ENCODE results near the gene SGMS1. TPM values are rescaled to one million over a fixed set of nuclear protein-coding genes. Genes with fewer than 3 reads are reported as not detected.
"Not testable (repeated sequence)": the region's sequence is repeated elsewhere in the genome, so short reads cannot be mapped to it uniquely, and the experiment has no call there.

SGMS1 gene
- total RNA-seq, 1 donor from 2014 or later = 25.6 TPM

DNA sequence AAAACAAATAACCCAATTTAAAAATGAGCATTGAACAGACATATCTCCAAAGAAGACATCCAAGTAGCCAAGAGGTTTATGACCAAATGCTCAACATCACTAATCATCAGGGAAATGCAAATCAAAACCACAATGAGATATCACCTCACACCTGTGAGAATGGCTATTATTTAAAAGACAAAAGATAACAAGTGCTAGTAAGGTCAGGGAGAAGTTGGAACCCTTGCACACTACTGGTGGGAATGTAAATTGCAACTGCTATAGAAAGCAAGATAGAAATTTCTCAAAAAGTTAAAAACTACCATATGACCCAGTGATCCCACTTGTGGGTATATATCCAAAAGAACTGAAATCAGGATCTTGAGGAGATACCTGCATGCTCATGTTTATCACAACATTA is 49.5 kb downstream of the SGMS1 start:
- no peaks in the 10 kb centered on the region for H3K9me3 ChIP-seq (ENCODE audit: insufficient read depth, low read depth, low read length)
- H3K27ac ChIP-seq (ENCODE audit: low read depth, low read length) = no peak overlapping the region
- no peak overlapping the region for H2AFZ ChIP-seq (ENCODE audit: low read depth, low read length)
- H3K9ac ChIP-seq (ENCODE audit: low read length) = no peak overlapping the region
- DNase-seq (ENCODE audit: low read depth) (no peak), FAIRE-seq (no peak)
- no peak overlapping the region for H3K27ac Mint-ChIP-seq (ENCODE audit: unreplicated experiment)
- H3K27me3 ChIP-seq (ENCODE audit: insufficient read depth, low read length) = no peaks in the 10 kb centered on the region
- H3K4me3 Mint-ChIP-seq (ENCODE audit: unreplicated experiment) = no peak overlapping the region
- H3K4me1 ChIP-seq (ENCODE audit: insufficient read depth, low read length) = peaks cover 7% of the 10 kb centered on the region
- TF ChIP-seq, protein P1, sequence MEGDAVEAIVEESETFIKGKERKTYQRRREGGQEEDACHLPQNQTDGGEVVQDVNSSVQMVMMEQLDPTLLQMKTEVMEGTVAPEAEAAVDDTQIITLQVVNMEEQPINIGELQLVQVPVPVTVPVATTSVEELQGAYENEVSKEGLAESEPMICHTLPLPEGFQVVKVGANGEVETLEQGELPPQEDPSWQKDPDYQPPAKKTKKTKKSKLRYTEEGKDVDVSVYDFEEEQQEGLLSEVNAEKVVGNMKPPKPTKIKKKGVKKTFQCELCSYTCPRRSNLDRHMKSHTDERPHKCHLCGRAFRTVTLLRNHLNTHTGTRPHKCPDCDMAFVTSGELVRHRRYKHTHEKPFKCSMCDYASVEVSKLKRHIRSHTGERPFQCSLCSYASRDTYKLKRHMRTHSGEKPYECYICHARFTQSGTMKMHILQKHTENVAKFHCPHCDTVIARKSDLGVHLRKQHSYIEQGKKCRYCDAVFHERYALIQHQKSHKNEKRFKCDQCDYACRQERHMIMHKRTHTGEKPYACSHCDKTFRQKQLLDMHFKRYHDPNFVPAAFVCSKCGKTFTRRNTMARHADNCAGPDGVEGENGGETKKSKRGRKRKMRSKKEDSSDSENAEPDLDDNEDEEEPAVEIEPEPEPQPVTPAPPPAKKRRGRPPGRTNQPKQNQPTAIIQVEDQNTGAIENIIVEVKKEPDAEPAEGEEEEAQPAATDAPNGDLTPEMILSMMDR (IDR thresholded peaks at IDR 0.05; ENCODE audit: insufficient read depth, low read depth, low read length) = no peak
- TF ChIP-seq EZH2 (IDR thresholded peaks at IDR 0.05; ENCODE audit: insufficient read depth, low read length) = no peak
- H3K9me3 Mint-ChIP-seq (ENCODE audit: unreplicated experiment) = no peaks in the 10 kb centered on the region
- peaks cover 36% of the 10 kb centered on the region for H3K4me1 Mint-ChIP-seq (ENCODE audit: low read depth, unreplicated experiment)
- no peak overlapping the region for H3K4me3 ChIP-seq (ENCODE audit: insufficient read depth, low read depth, low read length)
- H3K36me3 Mint-ChIP-seq (ENCODE audit: low read depth, unreplicated experiment) = no peaks in the 10 kb centered on the region
- peaks cover 2% of the 10 kb centered on the region for H3K79me2 ChIP-seq (ENCODE audit: insufficient read depth, low read length)
- no peaks in the 10 kb centered on the region for H3K27me3 Mint-ChIP-seq (ENCODE audit: low read depth, unreplicated experiment)
- peaks cover 21% of the 10 kb centered on the region for H4K20me1 ChIP-seq (ENCODE audit: insufficient read depth, low read length)
- no peak overlapping the region for H3K4me2 ChIP-seq (ENCODE audit: low read length)
- no peaks in the 10 kb centered on the region for H3K36me3 ChIP-seq (ENCODE audit: insufficient read depth, low read length)

DNA sequence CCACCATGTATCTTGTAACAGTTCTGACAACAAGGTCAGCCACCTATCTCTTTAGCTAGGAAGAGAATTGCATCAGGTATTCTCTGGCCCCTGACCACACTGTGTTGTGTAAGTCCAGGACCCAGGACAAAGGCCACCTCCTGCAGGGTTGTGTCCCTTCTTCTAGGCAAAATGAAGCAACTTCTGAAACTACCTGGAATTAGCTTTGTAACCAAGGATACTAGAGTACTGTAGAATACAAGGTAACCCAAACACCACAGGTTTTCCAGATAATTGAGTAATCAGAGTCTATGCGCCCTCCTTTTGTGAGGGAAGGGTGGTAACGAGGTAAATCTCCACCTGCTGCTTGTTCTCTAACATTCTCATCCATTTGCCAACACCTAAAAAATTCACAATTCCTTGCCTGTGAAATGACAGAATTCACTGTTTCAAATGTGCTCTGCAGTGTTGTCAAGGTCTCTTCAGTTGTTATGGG is 51.7 kb downstream of the SGMS1 start:
- no peaks in the 10 kb centered on the region for H3K9me3 ChIP-seq (ENCODE audit: insufficient read depth, low read depth, low read length)
- Mint-ChIP-seq H3K4me1 (ENCODE audit: low read depth, unreplicated experiment) (peaks cover 15% of the 10 kb centered on the region), H3K9me3 (ENCODE audit: unreplicated experiment) (no peaks in the 10 kb centered on the region), H3K27ac (ENCODE audit: unreplicated experiment) (no peak overlapping the region), H3K27me3 (ENCODE audit: low read depth, unreplicated experiment) (no peaks in the 10 kb centered on the region), H3K36me3 (ENCODE audit: low read depth, unreplicated experiment) (no peaks in the 10 kb centered on the region), H3K4me3 (ENCODE audit: unreplicated experiment) (no peak overlapping the region)
- TF ChIP-seq, protein P1 (IDR thresholded peaks at IDR 0.05; ENCODE audit: insufficient read depth, low read depth, low read length) = no peak
- H3K4me3 ChIP-seq (ENCODE audit: insufficient read depth, low read depth, low read length) = no peak overlapping the region
- FAIRE-seq = no peak
- no peak overlapping the region for H3K9ac ChIP-seq (ENCODE audit: low read length)
- H3K27me3 ChIP-seq (ENCODE audit: insufficient read depth, low read length) = no peaks in the 10 kb centered on the region
- peaks cover 2% of the 10 kb centered on the region for H3K79me2 ChIP-seq (ENCODE audit: insufficient read depth, low read length)
- H3K4me2 ChIP-seq (ENCODE audit: low read length) = no peak overlapping the region
- peaks cover 22% of the 10 kb centered on the region for H4K20me1 ChIP-seq (ENCODE audit: insufficient read depth, low read length)
- no peak for DNase-seq (ENCODE audit: low read depth)
- H3K4me1 ChIP-seq (ENCODE audit: insufficient read depth, low read length) = no peaks in the 10 kb centered on the region
- no peaks in the 10 kb centered on the region for H3K36me3 ChIP-seq (ENCODE audit: insufficient read depth, low read length)
- H3K27ac ChIP-seq (ENCODE audit: low read depth, low read length) = no peak overlapping the region
- H2AFZ ChIP-seq (ENCODE audit: low read depth, low read length) = no peak overlapping the region

DNA sequence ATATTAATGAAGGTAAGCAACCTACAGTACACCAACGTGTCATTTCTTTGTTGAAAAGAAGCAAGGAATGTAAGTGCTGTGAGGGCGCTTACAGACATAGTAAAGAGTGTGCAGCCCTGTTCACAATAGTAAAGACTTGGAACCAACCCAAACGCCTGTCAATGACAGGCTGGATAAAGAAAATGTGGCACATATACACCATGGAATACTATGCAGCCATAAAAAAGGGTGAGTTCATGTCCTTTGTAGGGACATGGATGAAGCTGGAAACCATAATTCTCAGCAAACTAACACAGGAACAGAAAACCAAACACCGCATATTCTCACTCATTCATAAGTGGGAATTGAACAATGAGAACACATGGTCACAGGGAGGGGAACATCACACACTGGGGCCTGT is 55.0 kb downstream of the SGMS1 start:
- not testable (repeated sequence) for H3K4me1 ChIP-seq (ENCODE audit: insufficient read depth, low read length); H3K36me3 Mint-ChIP-seq (ENCODE audit: low read depth, unreplicated experiment); H2AFZ ChIP-seq (ENCODE audit: low read depth, low read length); H3K4me2 ChIP-seq (ENCODE audit: low read length); H3K27ac Mint-ChIP-seq (ENCODE audit: unreplicated experiment); H3K4me3 Mint-ChIP-seq (ENCODE audit: unreplicated experiment); H3K27ac ChIP-seq (ENCODE audit: low read depth, low read length); H3K27me3 ChIP-seq (ENCODE audit: insufficient read depth, low read length); H3K9me3 ChIP-seq (ENCODE audit: insufficient read depth, low read depth, low read length); H3K9ac ChIP-seq (ENCODE audit: low read length); H3K9me3 Mint-ChIP-seq (ENCODE audit: unreplicated experiment); H3K79me2 ChIP-seq (ENCODE audit: insufficient read depth, low read length); H3K4me3 ChIP-seq (ENCODE audit: insufficient read depth, low read depth, low read length); H3K36me3 ChIP-seq (ENCODE audit: insufficient read depth, low read length); FAIRE-seq; H4K20me1 ChIP-seq (ENCODE audit: insufficient read depth, low read length); DNase-seq (ENCODE audit: low read depth); H3K27me3 Mint-ChIP-seq (ENCODE audit: low read depth, unreplicated experiment); H3K4me1 Mint-ChIP-seq (ENCODE audit: low read depth, unreplicated experiment)
